H9 (cell line): ENCODE results near the gene RRP12. TPM values are rescaled to one million over a fixed set of nuclear protein-coding genes. Genes with fewer than 3 reads are reported as not detected.

Experiments used
- DNase-seq: peaks from one replicate; pipeline ENCODE4 v3.0.0-alpha.2; 2017
- H2AFZ ChIP-seq: one replicate; pipeline ENCODE4 v1.6.1; 2013; ENCODE audit warnings: mild to moderate bottlenecking, low read length, control low read depth, moderate library complexity
- H2AK5ac ChIP-seq: 2 replicates; pipeline ENCODE4 v1.6.1; 2013; ENCODE audit warnings: low read length, control low read depth, mixed read lengths; ENCODE audit not compliant: insufficient read length
- H2BK120ac ChIP-seq: one replicate; pipeline ENCODE4 v1.6.1; 2013; ENCODE audit warnings: low read depth, mild to moderate bottlenecking, low read length, control low read depth, inconsistent platforms; ENCODE audit not compliant: poor library complexity, severe bottlenecking
- H2BK12ac ChIP-seq: 2 replicates; pipeline ENCODE4 v1.6.1; 2013; ENCODE audit warnings: low read length, control low read depth, mixed read lengths, low read depth; ENCODE audit not compliant: insufficient read length
- H2BK15ac ChIP-seq: 2 replicates; pipeline ENCODE4 v1.6.1; 2013; ENCODE audit warnings: low read depth, low read length, control low read depth
- H2BK20ac ChIP-seq: one replicate; pipeline ENCODE4 v1.6.1; 2013; ENCODE audit warnings: low read depth, mild to moderate bottlenecking, low read length, control low read depth, inconsistent platforms; ENCODE audit not compliant: poor library complexity, severe bottlenecking
- H2BK5ac ChIP-seq: 2 replicates; pipeline ENCODE4 v1.6.1; 2013; ENCODE audit warnings: low read length, control low read depth, mixed read lengths; ENCODE audit not compliant: insufficient read length
- H3K14ac ChIP-seq: 2 replicates; pipeline ENCODE4 v1.6.1; 2013; ENCODE audit warnings: low read length, control low read depth; ENCODE audit not compliant: insufficient read depth
- H3K18ac ChIP-seq: 2 replicates; pipeline ENCODE4 v1.6.1; 2013; ENCODE audit warnings: low read depth, mild to moderate bottlenecking, mixed read lengths, low read length, control low read depth; ENCODE audit not compliant: insufficient read length
- H3K23ac ChIP-seq: 2 replicates; pipeline ENCODE4 v1.6.1; 2013; ENCODE audit warnings: low read length, control low read depth, mixed read lengths, low read depth; ENCODE audit not compliant: insufficient read length
- H3K23me2 ChIP-seq: 2 replicates; pipeline ENCODE4 v1.6.1; 2013; ENCODE audit warnings: low read depth, mild to moderate bottlenecking, mixed read lengths, low read length, control low read depth; ENCODE audit not compliant: insufficient read length, poor library complexity, severe bottlenecking
- H3K27ac ChIP-seq: 2 replicates; pipeline ENCODE4 v1.5.1; 2013; ENCODE audit warnings: low read length, control low read depth, mixed read lengths, low read depth; ENCODE audit not compliant: insufficient read length
- H3K27me3 ChIP-seq: 2 replicates; pipeline ENCODE4 v1.6.1; 2013; ENCODE audit warnings: low read length, control low read depth, inconsistent platforms; ENCODE audit not compliant: insufficient read depth
- H3K4ac ChIP-seq: 2 replicates; pipeline ENCODE4 v1.6.1; 2013; ENCODE audit warnings: low read depth, mild to moderate bottlenecking, control low read depth, inconsistent platforms, low read length, moderate library complexity
- H3K4me1 ChIP-seq: 2 replicates; pipeline ENCODE4 v1.6.1; 2013; ENCODE audit warnings: low read length, control low read depth, inconsistent platforms; ENCODE audit not compliant: insufficient read depth
- H3K4me2 ChIP-seq: 2 replicates; pipeline ENCODE4 v1.6.1; 2013; ENCODE audit warnings: low read length, control low read depth, mixed read lengths; ENCODE audit not compliant: insufficient read length, insufficient read depth
- H3K56ac ChIP-seq: 2 replicates; pipeline ENCODE4 v1.6.1; 2013; ENCODE audit warnings: low read depth, mild to moderate bottlenecking, mixed read lengths, low read length, control low read depth; ENCODE audit not compliant: insufficient read length
- H3K79me1 ChIP-seq: 2 replicates; pipeline ENCODE4 v1.6.1; 2013; ENCODE audit warnings: low read depth, mild to moderate bottlenecking, moderate library complexity, low read length, control low read depth, inconsistent platforms; ENCODE audit not compliant: insufficient read depth, poor library complexity, severe bottlenecking
- H3K79me2 ChIP-seq: 2 replicates; pipeline ENCODE4 v1.6.1; 2013; ENCODE audit warnings: low read length, control low read depth, inconsistent platforms; ENCODE audit not compliant: insufficient read depth
- H3K9ac ChIP-seq: 2 replicates; pipeline ENCODE4 v1.6.1; 2013; ENCODE audit warnings: low read length, control low read depth, mixed read lengths; ENCODE audit not compliant: insufficient read length; ENCODE audit errors: extremely low read depth
- H3K9me3 ChIP-seq: one replicate; pipeline ENCODE4 v1.6.1; 2013; ENCODE audit warnings: low read depth, low read length, inconsistent platforms; ENCODE audit not compliant: control insufficient read depth
- H3T11ph ChIP-seq: one replicate; pipeline ENCODE4 v1.6.1; 2013; ENCODE audit warnings: mild to moderate bottlenecking, low read length, control low read depth, inconsistent platforms
- H4K20me1 ChIP-seq: one replicate; pipeline ENCODE4 v1.6.1; 2013; ENCODE audit not compliant: control insufficient read depth, insufficient read length, insufficient read depth
- H4K5ac ChIP-seq: 2 replicates; pipeline ENCODE4 v1.6.1; 2013; ENCODE audit warnings: low read depth, mild to moderate bottlenecking, mixed read lengths, low read length, control low read depth; ENCODE audit not compliant: insufficient read length
- H4K8ac ChIP-seq: replicated peaks from 2 replicates; pipeline ENCODE4 v1.6.1; 2013; ENCODE audit warnings: low read length, control low read depth, mixed read lengths, low read depth; ENCODE audit not compliant: insufficient read length
- H4K91ac ChIP-seq: 2 replicates; pipeline ENCODE4 v1.6.1; 2013; ENCODE audit warnings: low read depth, mild to moderate bottlenecking, moderate library complexity, mixed read lengths, low read length, control low read depth; ENCODE audit not compliant: insufficient read length
- H3K27ac Mint-ChIP-seq, 3 experiments: 2 replicates in 2 of 3; 3 replicates in 1 of 3; pipeline ENCODE4 v1.8.0; 2020 to 2021; ENCODE audit warnings: mixed read lengths in 3 of 3, mild to moderate bottlenecking in 1 of 3, moderate library complexity in 1 of 3
- H3K27me3 Mint-ChIP-seq: 2 replicates; pipeline ENCODE4 v1.8.0; 2021; ENCODE audit warnings: low read depth, mild to moderate bottlenecking, moderate library complexity, mixed read lengths
- H3K36me3 Mint-ChIP-seq, 3 experiments: 2 replicates in 2 of 3; 3 replicates in 1 of 3; pipeline ENCODE4 v1.8.0; 2020 to 2021; ENCODE audit warnings: low read depth in 3 of 3, mixed read lengths in 3 of 3; ENCODE audit not compliant: insufficient read depth in 1 of 3
- H3K4me1 Mint-ChIP-seq, 2 experiments: 2 replicates each; pipeline ENCODE4 v1.8.0; 2020; ENCODE audit warnings: mixed read lengths in 2 of 2
- H3K4me3 Mint-ChIP-seq, 2 experiments: 2 replicates in 1 of 2; 3 replicates in 1 of 2; pipeline ENCODE4 v1.8.0; 2020 to 2021; ENCODE audit warnings: mild to moderate bottlenecking in 2 of 2, mixed read lengths in 2 of 2, moderate library complexity in 1 of 2
- H3K9me3 Mint-ChIP-seq, 2 experiments: 2 replicates in 1 of 2; 3 replicates in 1 of 2; pipeline ENCODE4 v1.8.0; 2020; ENCODE audit warnings: mild to moderate bottlenecking in 2 of 2, mixed read lengths in 2 of 2, moderate library complexity in 1 of 2
- WGBS: extraction: QIAGEN DNeasy Blood & Tissue Kit; methylation state at CpG from one replicate; pipeline ENCODE4 v1.1.7; 2013; ENCODE audit warnings: missing lambda C conversion rate, low lambda C conversion rate, mixed read lengths; ENCODE audit not compliant: insufficient read length; ENCODE audit errors: extremely low coverage; 5-methylcytosine and 5-hydroxymethylcytosine counted together
- total RNA-seq: library from RNA; stranded (reverse); gene quantifications from 2 replicates; pipeline ENCODE4 v1.2.1, GENCODE V29; 2021
- TF ChIP-seq, protein P1 (sequence below): fragments of 200-600 bp; sonication (generic); conservative IDR thresholded peaks from 3 replicates; pipeline ENCODE4 v1.8.0; 2021; ENCODE audit warnings: antibody characterized with exemption, mild to moderate bottlenecking

RRP12 gene
- total RNA-seq, 1 experiment from 2014 or later = 71.6 TPM

GRCh38 chr10:97380516-97380915, 20.6 kb downstream of the RRP12 start:
- no peak for DNase-seq
- no peaks in the 10 kb centered on the region for H3K79me1 ChIP-seq
- no peak overlapping the region for H3K9ac ChIP-seq
- Mint-ChIP-seq H3K36me3 (peaks cover 23 to 75% (median 30%) of the 10 kb centered on the region in 3 experiments; a peak in 6 of 7 replicates), H3K27me3 (no peaks in the 10 kb centered on the region), H3K4me1 (no peaks in the 10 kb centered on the region), H3K27ac (peak overlapping the region in 2 of 3 experiments; percentile 18 to 75; a peak in 1 of 7 replicates), H3K4me3 (no peak overlapping the region), H3K9me3 (no peaks in the 10 kb centered on the region)
- H3K27me3 ChIP-seq = no peaks in the 10 kb centered on the region
- no peak overlapping the region for H2BK20ac ChIP-seq
- H2AFZ ChIP-seq = no peak overlapping the region
- no peak overlapping the region for H4K91ac ChIP-seq
- H2BK5ac ChIP-seq = no peak overlapping the region
- H3K23ac ChIP-seq = no peak overlapping the region
- TF ChIP-seq, protein P1, sequence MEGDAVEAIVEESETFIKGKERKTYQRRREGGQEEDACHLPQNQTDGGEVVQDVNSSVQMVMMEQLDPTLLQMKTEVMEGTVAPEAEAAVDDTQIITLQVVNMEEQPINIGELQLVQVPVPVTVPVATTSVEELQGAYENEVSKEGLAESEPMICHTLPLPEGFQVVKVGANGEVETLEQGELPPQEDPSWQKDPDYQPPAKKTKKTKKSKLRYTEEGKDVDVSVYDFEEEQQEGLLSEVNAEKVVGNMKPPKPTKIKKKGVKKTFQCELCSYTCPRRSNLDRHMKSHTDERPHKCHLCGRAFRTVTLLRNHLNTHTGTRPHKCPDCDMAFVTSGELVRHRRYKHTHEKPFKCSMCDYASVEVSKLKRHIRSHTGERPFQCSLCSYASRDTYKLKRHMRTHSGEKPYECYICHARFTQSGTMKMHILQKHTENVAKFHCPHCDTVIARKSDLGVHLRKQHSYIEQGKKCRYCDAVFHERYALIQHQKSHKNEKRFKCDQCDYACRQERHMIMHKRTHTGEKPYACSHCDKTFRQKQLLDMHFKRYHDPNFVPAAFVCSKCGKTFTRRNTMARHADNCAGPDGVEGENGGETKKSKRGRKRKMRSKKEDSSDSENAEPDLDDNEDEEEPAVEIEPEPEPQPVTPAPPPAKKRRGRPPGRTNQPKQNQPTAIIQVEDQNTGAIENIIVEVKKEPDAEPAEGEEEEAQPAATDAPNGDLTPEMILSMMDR = no peak
- no peaks in the 10 kb centered on the region for H3K4me1 ChIP-seq
- no peaks in the 10 kb centered on the region for H3K9me3 ChIP-seq
- H3K4ac ChIP-seq = no peak overlapping the region
- H3K56ac ChIP-seq = no peak overlapping the region
- H3K18ac ChIP-seq = no peak overlapping the region
- no peak overlapping the region for H2BK15ac ChIP-seq
- H3K4me2 ChIP-seq = no peak overlapping the region
- H4K8ac ChIP-seq = no peak overlapping the region
- no peak overlapping the region for H4K5ac ChIP-seq
- H2BK120ac ChIP-seq = no peak overlapping the region
- H3K14ac ChIP-seq = no peak overlapping the region
- no peaks in the 10 kb centered on the region for H3K79me2 ChIP-seq
- H3K23me2 ChIP-seq = no peaks in the 10 kb centered on the region
- no peak overlapping the region for H2BK12ac ChIP-seq
- H3K27ac ChIP-seq = no peak overlapping the region
- WGBS = no CpG with 5 or more reads among the region's 8 CpGs
- H3T11ph ChIP-seq = no peak overlapping the region
- no peak overlapping the region for H2AK5ac ChIP-seq
- no peaks in the 10 kb centered on the region for H4K20me1 ChIP-seq
